ENCODE results near the gene KAT2B.

KAT2B gene

DNA sequence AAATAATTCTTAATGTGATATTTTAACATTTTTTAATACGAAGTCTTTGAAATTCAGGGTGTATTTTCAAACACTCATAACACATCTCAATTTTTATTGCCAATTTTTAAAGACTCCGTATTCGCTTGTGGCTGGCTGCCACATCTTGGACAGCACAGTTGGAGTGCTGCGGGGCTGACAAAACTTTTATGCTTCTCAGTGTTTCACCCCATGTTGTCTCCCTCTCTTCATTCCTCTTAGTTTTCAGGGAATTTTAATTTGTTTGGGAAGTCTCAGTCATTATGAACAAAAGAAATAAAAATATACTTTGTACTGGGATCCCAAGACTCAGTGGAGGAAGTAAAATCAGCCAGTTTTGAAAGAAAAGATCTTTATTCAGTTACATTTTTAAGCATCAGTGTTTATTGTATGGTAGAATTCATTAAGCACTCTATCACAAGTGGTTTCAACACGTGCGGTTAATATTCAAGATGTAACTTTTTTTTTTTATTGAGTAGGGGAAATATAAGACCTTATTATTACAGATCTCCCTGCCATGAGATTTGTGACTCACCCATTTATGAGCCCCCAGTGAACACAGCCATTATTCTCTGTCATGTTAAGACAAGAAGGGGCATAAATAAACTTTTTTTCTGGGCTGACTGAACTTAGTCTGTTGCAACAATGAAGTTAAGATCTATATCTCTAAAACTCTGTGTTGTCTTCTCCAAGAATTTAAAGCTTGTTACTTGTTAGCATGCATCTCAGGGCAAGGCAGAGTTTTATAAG is 26.8 kb downstream of the KAT2B start:
- no peak for DNase-seq

DNA sequence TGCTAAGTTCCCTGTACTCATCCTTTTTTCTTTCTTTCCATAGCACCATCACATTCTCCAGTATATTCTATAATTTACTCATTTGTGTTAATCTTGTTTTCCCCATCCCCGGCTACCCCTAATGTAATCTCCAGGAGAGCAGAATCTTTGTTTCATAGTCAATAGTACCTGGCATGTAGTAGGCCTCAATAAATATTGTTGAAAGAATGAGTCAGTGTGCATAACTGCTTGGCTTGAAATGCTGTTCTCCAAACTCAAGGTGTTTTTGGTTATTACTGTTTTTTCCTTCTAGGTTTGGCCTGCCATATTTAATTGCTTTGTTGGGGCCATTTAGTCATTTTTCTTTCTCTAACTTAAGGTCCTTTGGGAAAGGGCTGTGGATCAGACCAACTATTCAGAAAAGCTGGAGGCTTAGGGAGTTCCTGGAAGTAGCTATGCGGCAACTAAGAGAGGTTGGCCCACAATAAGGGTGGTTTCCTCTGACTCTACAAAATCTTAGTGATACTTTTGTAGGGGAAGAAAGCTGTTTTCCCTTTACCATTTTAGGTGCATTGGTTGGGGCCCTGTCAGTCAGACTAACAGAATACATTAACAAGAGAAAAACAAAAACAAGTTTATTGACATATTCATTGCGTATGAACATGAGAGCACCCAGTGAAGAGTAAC is 28.4 kb downstream of the KAT2B start:
- no peak for DNase-seq

DNA sequence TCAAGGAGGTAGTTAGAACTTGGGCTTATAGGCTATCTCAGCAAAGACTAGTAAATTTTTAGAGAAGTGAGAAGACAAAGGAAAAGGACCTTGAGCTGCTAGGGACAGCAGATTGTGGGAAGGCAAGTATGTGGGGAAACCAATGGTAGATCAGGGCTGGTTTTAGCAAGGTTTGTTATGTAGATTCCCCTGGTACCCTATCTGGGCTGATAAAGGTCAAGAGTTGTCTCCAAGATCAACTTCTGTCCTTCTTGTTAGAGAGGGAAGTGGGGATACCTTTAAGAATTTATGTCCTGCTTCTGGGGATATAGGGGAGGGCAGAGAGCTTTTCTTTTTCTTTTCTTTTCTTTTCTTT is 28.9 kb downstream of the KAT2B start:
- no peak for DNase-seq

GRCh38 chr3:20071175-20071574 is 30.9 kb downstream of the KAT2B start:
- DNase-seq: no peak

DNA sequence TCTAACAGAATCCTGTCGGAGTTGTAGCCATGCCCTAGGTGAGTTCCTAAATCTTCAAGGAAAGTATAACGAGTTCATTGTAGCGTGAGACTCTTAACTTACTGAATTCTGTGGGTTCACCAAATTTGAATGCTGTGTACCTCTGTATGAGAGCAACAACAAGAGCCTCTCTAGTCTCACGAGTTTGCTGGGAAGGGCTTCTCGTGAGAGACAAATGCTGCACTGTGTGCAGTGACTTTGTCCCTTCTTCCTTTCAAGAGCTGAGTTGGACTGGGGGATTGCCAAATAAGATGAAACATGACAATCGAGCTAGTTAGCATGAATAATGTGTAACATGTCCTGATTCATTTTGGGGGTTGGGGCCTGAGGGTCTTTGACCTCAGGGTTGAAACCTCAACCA is 32.2 kb downstream of the KAT2B start:
- no peak for DNase-seq

- DNase-seq: no peak
Measured at GRCh38 chr3:20073068-20073467, 32.8 kb downstream of the KAT2B start.

- no peak for DNase-seq
Measured at GRCh38 chr3:20073683-20074082, 33.4 kb downstream of the KAT2B start.

- DNase-seq: no peak
Measured at GRCh38 chr3:20074226-20075063, 34.2 kb downstream of the KAT2B start.

DNA sequence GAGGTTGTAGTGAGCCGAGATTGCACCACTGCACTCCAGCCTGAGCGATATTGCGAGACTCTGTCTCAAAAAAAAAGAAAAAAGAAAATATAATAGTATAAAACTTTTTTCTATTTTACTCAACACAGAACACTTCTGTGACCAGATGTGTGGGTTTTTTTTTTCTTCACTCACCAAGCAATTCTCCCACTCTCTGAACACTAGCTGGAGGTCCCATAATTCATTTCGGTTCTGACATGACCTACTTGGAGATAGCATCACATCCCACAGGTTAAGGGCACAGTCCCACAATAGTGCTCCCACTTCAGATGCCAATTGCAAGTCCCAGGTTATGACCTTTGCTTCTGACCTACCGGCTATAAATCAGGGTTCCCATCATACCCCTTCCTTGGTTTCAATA is 35.0 kb downstream of the KAT2B start:
- no peak for DNase-seq

- DNase-seq: no peak
Measured at GRCh38 chr3:20076296-20076997, 36.2 kb downstream of the KAT2B start.

GRCh38 chr3:20077068-20077467 is 36.8 kb downstream of the KAT2B start:
- DNase-seq: no peak

- DNase-seq: no peak
Measured at GRCh38 chr3:20078194-20078714, 38.0 kb downstream of the KAT2B start.

GRCh38 chr3:20079621-20080020 is 39.4 kb downstream of the KAT2B start:
- DNase-seq: no peak

- no peak for DNase-seq
Measured at GRCh38 chr3:20080956-20081554, 40.8 kb downstream of the KAT2B start.

- no peak for DNase-seq
Measured at GRCh38 chr3:20083253-20083652, 43.0 kb downstream of the KAT2B start.

GRCh38 chr3:20083953-20084352 is 43.7 kb downstream of the KAT2B start:
- DNase-seq: no peak

- DNase-seq: no peak
Measured at GRCh38 chr3:20091331-20092047, 51.2 kb downstream of the KAT2B start.

GRCh38 chr3:20095470-20095869 is 55.2 kb downstream of the KAT2B start:
- DNase-seq: no peak

DNA sequence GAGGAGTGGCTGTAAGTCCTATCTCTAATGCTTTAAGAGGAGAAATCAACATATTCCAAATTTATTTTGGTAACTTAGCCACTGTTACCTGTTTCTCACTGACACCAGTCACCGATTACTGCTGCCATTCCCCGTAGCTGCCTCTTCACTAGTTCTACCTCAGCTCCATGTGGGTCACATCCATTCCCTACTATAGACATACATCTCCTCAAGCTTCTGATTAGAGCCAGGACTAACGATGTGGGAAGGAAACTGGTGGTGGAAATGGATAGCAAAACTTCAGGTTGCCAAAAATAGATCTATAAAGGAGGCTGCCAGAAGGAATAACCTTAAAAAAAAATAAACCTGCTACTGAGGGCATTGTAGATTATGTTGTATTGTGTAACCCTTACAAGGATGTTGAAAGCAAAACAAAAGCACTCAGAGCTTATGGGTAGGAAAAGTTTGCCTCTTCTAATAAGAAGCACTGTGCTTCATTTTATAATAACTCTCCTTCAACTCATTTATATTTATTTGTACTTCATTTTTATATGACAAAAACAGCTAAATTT is 56.0 kb downstream of the KAT2B start:
- DNase-seq: no peak

GRCh38 chr3:20097015-20097414 is 56.8 kb downstream of the KAT2B start:
- no peak for DNase-seq

- no peak for DNase-seq
Measured at GRCh38 chr3:20099060-20099459, 58.8 kb downstream of the KAT2B start.

- no peak for DNase-seq
Measured at GRCh38 chr3:20100151-20100550, 59.9 kb downstream of the KAT2B start.

Data from NCI-H524 treated with DMSO at 0.1 percent for 48 hours (cell line).